HAP-1 (cell line): ENCODE data around the gene ZNF593.

Source experiments
- DNase-seq, 2 experiments: peaks; one replicate each; pipeline ENCODE4 v3.0.0-alpha.2; 2016 to 2020; ENCODE audit warnings: low spot score in 2 of 2
- H3K27me3 ChIP-seq: fragments of 250-450 bp; sonication (Bioruptor Pico); 2 replicates; pipeline ENCODE4 v1.5.1; 2020; ENCODE audit warnings: low read depth, mild to moderate bottlenecking, moderate library complexity
- H3K36me3 ChIP-seq: fragments of 250-450 bp; sonication (Bioruptor Pico); replicated peaks from 2 replicates; pipeline ENCODE4 v1.5.1; 2020; ENCODE audit warnings: mild to moderate bottlenecking
- H3K4me1 ChIP-seq: fragments of 250-450 bp; sonication (Bioruptor Pico); 2 replicates; pipeline ENCODE4 v1.5.1; 2020; ENCODE audit warnings: mild to moderate bottlenecking
- H3K4me3 ChIP-seq: fragments of 250-450 bp; sonication (Bioruptor Pico); 2 replicates; pipeline ENCODE4 v1.5.1; 2020; ENCODE audit warnings: mild to moderate bottlenecking, moderate library complexity
- H3K9me3 ChIP-seq: fragments of 250-450 bp; sonication (Bioruptor Pico); 2 replicates; pipeline ENCODE4 v1.5.1; 2020; ENCODE audit warnings: mild to moderate bottlenecking, moderate library complexity
- in situ Hi-C: fragments of 300-500 bp; cut with MboI; formaldehyde crosslinking; loops from 3 replicates; pipeline ENCODE4 v1.14.3; 2020; ENCODE audit warnings: low sequenced_read_pairs, inconsistent platforms, mixed read lengths

ZNF593 gene

GRCh38 chr1:26158271-26158907 is 11.3 kb upstream of the ZNF593 start:
- no peaks in the 10 kb centered on the region for H3K9me3 ChIP-seq
- no peaks in the 10 kb centered on the region for H3K36me3 ChIP-seq
- in situ Hi-C loops = loop anchor here (5.0 kb wide), 1 partner anchor 116 kb away; no protein-coding TSS in a partner anchor
- no peaks in the 10 kb centered on the region for H3K27me3 ChIP-seq
- peaks cover 16% of the 10 kb centered on the region for H3K4me1 ChIP-seq
- no peak overlapping the region for H3K4me3 ChIP-seq
- no peak for DNase-seq

- in situ Hi-C loops = loop anchor here (5.0 kb wide), 1 partner anchor 117 kb away; no protein-coding TSS in a partner anchor
These were observed 10.6 kb upstream of the ZNF593 start, which contains the start of gene FAM110D for GRCh38 chr1:26158908-26159742. Gene FAM110D, plus strand, starts transcription at chr1:26159079. Its CDS starts 2,213 bp downstream, at chr1:26161292.

GRCh38 chr1:26159743-26160039 is 10.0 kb upstream of the ZNF593 start:
- H3K9me3 ChIP-seq = no peaks in the 10 kb centered on the region
- in situ Hi-C loops = loop anchor here (5.0 kb wide), 1 partner anchor 117 kb away; no protein-coding TSS in a partner anchor

More at GRCh38 chr1:26158908-26159742, 10.6 kb upstream of the ZNF593 start, which contains the start of gene FAM110D:
- DNase-seq = no peak
- H3K4me3 ChIP-seq = no peak within 1 kb of the TSS
- peaks cover 19% of the 10 kb centered on the region for H3K4me1 ChIP-seq
- no peaks in the 10 kb centered on the region for H3K36me3 ChIP-seq
- H3K9me3 ChIP-seq = no peaks in the 10 kb centered on the region
- no peaks in the 10 kb centered on the region for H3K27me3 ChIP-seq

GRCh38 chr1:26160527-26161414 is 8.9 kb upstream of the ZNF593 start:
- no peaks in the 10 kb centered on the region for H3K27me3 ChIP-seq

More at GRCh38 chr1:26159743-26160039, 10.0 kb upstream of the ZNF593 start:
- Histone ChIP-seq H3K27me3 (no peaks in the 10 kb centered on the region), H3K4me3 (no peak overlapping the region), H3K36me3 (no peaks in the 10 kb centered on the region), H3K4me1 (peaks cover 23% of the 10 kb centered on the region)
- no peak for DNase-seq

GRCh38 chr1:26161415-26162219 is 8.1 kb upstream of the ZNF593 start:
- no peaks in the 10 kb centered on the region for H3K27me3 ChIP-seq
- peak in 1 of 2 experiments; percentile 71 for DNase-seq
- in situ Hi-C loops = no loop called here
- H3K4me1 ChIP-seq = peaks cover 16% of the 10 kb centered on the region
- H3K4me3 ChIP-seq = peak overlapping the region; percentile 27
- no peaks in the 10 kb centered on the region for H3K36me3 ChIP-seq
- no peaks in the 10 kb centered on the region for H3K9me3 ChIP-seq

More at GRCh38 chr1:26160527-26161414, 8.9 kb upstream of the ZNF593 start:
- no peaks in the 10 kb centered on the region for H3K36me3 ChIP-seq
- no peak for DNase-seq
- in situ Hi-C loops = no loop called here
- H3K4me3 ChIP-seq = no peak overlapping the region
- H3K9me3 ChIP-seq = no peaks in the 10 kb centered on the region
- peaks cover 18% of the 10 kb centered on the region for H3K4me1 ChIP-seq

GRCh38 chr1:26162220-26162709 is 7.4 kb upstream of the ZNF593 start:
- no peaks in the 10 kb centered on the region for H3K27me3 ChIP-seq
- peaks cover 15% of the 10 kb centered on the region for H3K4me1 ChIP-seq
- H3K9me3 ChIP-seq = no peaks in the 10 kb centered on the region
- H3K4me3 ChIP-seq = peak overlapping the region; percentile 27
- in situ Hi-C loops = no loop called here
- no peak for DNase-seq
- H3K36me3 ChIP-seq = no peaks in the 10 kb centered on the region

GRCh38 chr1:26163684-26164035 is 6.0 kb upstream of the ZNF593 start:
- H3K9me3 ChIP-seq = no peaks in the 10 kb centered on the region
- in situ Hi-C loops = no loop called here
- no peak for DNase-seq

GRCh38 chr1:26164036-26164860 is 5.5 kb upstream of the ZNF593 start:
- peak; percentile 28 to 71 for DNase-seq
- H3K36me3 ChIP-seq = no peaks in the 10 kb centered on the region
- H3K27me3 ChIP-seq = no peaks in the 10 kb centered on the region
- no peaks in the 10 kb centered on the region for H3K9me3 ChIP-seq
- in situ Hi-C loops = no loop called here
- H3K4me3 ChIP-seq = peak overlapping the region; percentile 23
- H3K4me1 ChIP-seq = peaks cover 25% of the 10 kb centered on the region

More at GRCh38 chr1:26163684-26164035, 6.0 kb upstream of the ZNF593 start:
- Histone ChIP-seq H3K27me3 (no peaks in the 10 kb centered on the region), H3K4me3 (peak overlapping the region; percentile 23), H3K36me3 (no peaks in the 10 kb centered on the region), H3K4me1 (peaks cover 19% of the 10 kb centered on the region)

GRCh38 chr1:26164861-26165842 is 4.6 kb upstream of the ZNF593 start:
- Histone ChIP-seq H3K9me3 (no peaks in the 10 kb centered on the region), H3K27me3 (no peaks in the 10 kb centered on the region), H3K4me1 (peaks cover 28% of the 10 kb centered on the region), H3K36me3 (peaks cover 4% of the 10 kb centered on the region; the same call in 1 of the 2 replicates), H3K4me3 (peak overlapping the region; percentile 22; the same call in 1 of the 2 replicates)
- in situ Hi-C loops = no loop called here
- no peak for DNase-seq

GRCh38 chr1:26166719-26167281 is 2.9 kb upstream of the ZNF593 start:
- no peak for DNase-seq
- Histone ChIP-seq H3K36me3 (peaks cover 16% of the 10 kb centered on the region), H3K27me3 (no peaks in the 10 kb centered on the region), H3K4me1 (peaks cover 29% of the 10 kb centered on the region), H3K4me3 (no peak overlapping the region), H3K9me3 (no peaks in the 10 kb centered on the region)
- in situ Hi-C loops = no loop called here
